HK-2 (cell line): Measurements from ENCODE around the gene CHPT1.

ENCODE experiments used
- DNase-seq: peaks from one replicate; pipeline ENCODE4 v3.0.0-alpha.2; 2018; ENCODE audit not compliant: unreplicated experiment

CHPT1 gene

GRCh38 chr12:101685092-101685491 is 12.3 kb upstream of the CHPT1 start:
- DNase-seq = no peak

- no peak for DNase-seq
Observed at GRCh38 chr12:101686176-101686575, 11.3 kb upstream of the CHPT1 start.

- no peak for DNase-seq
Observed at GRCh38 chr12:101690544-101691098, 6.8 kb upstream of the CHPT1 start.

GRCh38 chr12:101691503-101692096 is 5.8 kb upstream of the CHPT1 start:
- DNase-seq = no peak

- no peak for DNase-seq
Observed at GRCh38 chr12:101694297-101694848, 3.1 kb upstream of the CHPT1 start.

- no peak for DNase-seq
Observed at GRCh38 chr12:101694986-101695385, 2.5 kb upstream of the CHPT1 start.

- DNase-seq = no peak
Observed at GRCh38 chr12:101695706-101696105, 1.7 kb upstream of the CHPT1 start.

- DNase-seq = peak; percentile 10
Observed at GRCh38 chr12:101696251-101697196, 916 bp upstream of the CHPT1 start.

- DNase-seq = peak; percentile 51
Observed at GRCh38 chr12:101697930-101698799, 725 bp downstream of the CHPT1 start.

- no peak for DNase-seq
Observed at GRCh38 chr12:101698800-101699347, 1.4 kb downstream of the CHPT1 start.

- no peak for DNase-seq
Observed at GRCh38 chr12:101700299-101700820, 2.9 kb downstream of the CHPT1 start.

GRCh38 chr12:101703487-101703886 is 6.0 kb downstream of the CHPT1 start:
- no peak for DNase-seq

- DNase-seq = no peak
Observed at GRCh38 chr12:101706403-101706802, 9.0 kb downstream of the CHPT1 start.

- DNase-seq = no peak
Observed at GRCh38 chr12:101707131-101707782, 9.8 kb downstream of the CHPT1 start.

- DNase-seq = no peak
Observed at GRCh38 chr12:101710288-101710687, 12.8 kb downstream of the CHPT1 start.

GRCh38 chr12:101713059-101713682 is 15.7 kb downstream of the CHPT1 start:
- no peak for DNase-seq

GRCh38 chr12:101713930-101714329 is 16.5 kb downstream of the CHPT1 start:
- no peak for DNase-seq

- DNase-seq = no peak
Observed at GRCh38 chr12:101714877-101715444, 17.5 kb downstream of the CHPT1 start.

GRCh38 chr12:101719566-101719965 is 22.1 kb downstream of the CHPT1 start:
- DNase-seq = no peak

GRCh38 chr12:101720118-101720517 is 22.7 kb downstream of the CHPT1 start:
- no peak for DNase-seq
